ENCODE results near the gene ARHGAP4.

ARHGAP4 gene

GRCh38 chrX:153908219-153908860 lies 17.7 kb downstream of the ARHGAP4 start:
- TF ChIP-seq POLR2AphosphoS5 (IDR thresholded peaks at IDR 0.05; ENCODE audit: low read depth, low read length) (no peak), TAF1 (IDR thresholded peaks at IDR 0.05; ENCODE audit: borderline replicate concordance, low read depth, low read length) (no peak), POLR2A (IDR thresholded peaks at IDR 0.05; ENCODE audit: low read depth, low read length) (no peak)
- FAIRE-seq, result no peak

GRCh38 chrX:153907456-153907855 lies 18.6 kb downstream of the ARHGAP4 start:
- no peak for FAIRE-seq
- no peak for TF ChIP-seq POLR2A (IDR thresholded peaks at IDR 0.05; ENCODE audit: low read depth, low read length)
- TF ChIP-seq POLR2AphosphoS5 (IDR thresholded peaks at IDR 0.05; ENCODE audit: low read depth, low read length), result no peak
- TF ChIP-seq TAF1 (IDR thresholded peaks at IDR 0.05; ENCODE audit: borderline replicate concordance, low read depth, low read length), result no peak
- DNase-seq (ENCODE audit: insufficient read length), result no peak

More at GRCh38 chrX:153908219-153908860, 17.7 kb downstream of the ARHGAP4 start:
- DNase-seq (ENCODE audit: insufficient read length), result no peak

GRCh38 chrX:153906126-153906917 lies 19.7 kb downstream of the ARHGAP4 start:
- FAIRE-seq, result no peak
- TF ChIP-seq TAF1 (IDR thresholded peaks at IDR 0.05; ENCODE audit: borderline replicate concordance, low read depth, low read length) (no peak), POLR2A (IDR thresholded peaks at IDR 0.05; ENCODE audit: low read depth, low read length) (no peak), POLR2AphosphoS5 (IDR thresholded peaks at IDR 0.05; ENCODE audit: low read depth, low read length) (no peak)
- no peak for DNase-seq (ENCODE audit: insufficient read length)

- TF ChIP-seq POLR2A (IDR thresholded peaks at IDR 0.05; ENCODE audit: low read depth, low read length) (no peak), TAF1 (IDR thresholded peaks at IDR 0.05; ENCODE audit: borderline replicate concordance, low read depth, low read length) (no peak), POLR2AphosphoS5 (IDR thresholded peaks at IDR 0.05; ENCODE audit: low read depth, low read length) (no peak)
- DNase-seq (ENCODE audit: insufficient read length) (no peak), FAIRE-seq (no peak)
These were observed 20.5 kb downstream of the ARHGAP4 start for GRCh38 chrX:153905481-153906095.

GRCh38 chrX:153903991-153904957 lies 21.8 kb downstream of the ARHGAP4 start, which contains the start of gene AVPR2:
Gene AVPR2, plus strand, starts transcription at chrX:153904673. Its CDS starts 473 bp downstream, at chrX:153905146.
- DNase-seq (ENCODE audit: insufficient read length) (no peak), FAIRE-seq (no peak)
- TF ChIP-seq POLR2AphosphoS5 (IDR thresholded peaks at IDR 0.05; ENCODE audit: low read depth, low read length) (no peak), POLR2A (IDR thresholded peaks at IDR 0.05; ENCODE audit: low read depth, low read length) (no peak; the same call in 1 of the 2 replicates)

- TF ChIP-seq POLR2A (IDR thresholded peaks at IDR 0.05; ENCODE audit: low read depth, low read length), result no peak
- peak; percentile 24; the same call in 1 of the 2 replicates for TF ChIP-seq POLR2AphosphoS5 (IDR thresholded peaks at IDR 0.05; ENCODE audit: low read depth, low read length)
- no peak for TF ChIP-seq TAF1 (IDR thresholded peaks at IDR 0.05; ENCODE audit: borderline replicate concordance, low read depth, low read length)
- FAIRE-seq (peak; percentile 57), DNase-seq (ENCODE audit: insufficient read length) (no peak)
These were observed 22.7 kb downstream of the ARHGAP4 start for GRCh38 chrX:153903238-153903980.

GRCh38 chrX:153902385-153902784 lies 23.7 kb downstream of the ARHGAP4 start:
- FAIRE-seq, result no peak
- no peak for DNase-seq (ENCODE audit: insufficient read length)

GRCh38 chrX:153901753-153902140 lies 24.3 kb downstream of the ARHGAP4 start:
- TF ChIP-seq POLR2AphosphoS5 (IDR thresholded peaks at IDR 0.05; ENCODE audit: low read depth, low read length) (no peak), POLR2A (IDR thresholded peaks at IDR 0.05; ENCODE audit: low read depth, low read length) (no peak), TAF1 (IDR thresholded peaks at IDR 0.05; ENCODE audit: borderline replicate concordance, low read depth, low read length) (no peak)
- DNase-seq (ENCODE audit: insufficient read length) (no peak), FAIRE-seq (no peak)

More at GRCh38 chrX:153902385-153902784, 23.7 kb downstream of the ARHGAP4 start:
- TF ChIP-seq POLR2AphosphoS5 (IDR thresholded peaks at IDR 0.05; ENCODE audit: low read depth, low read length), result no peak
- TF ChIP-seq POLR2A (IDR thresholded peaks at IDR 0.05; ENCODE audit: low read depth, low read length), result no peak
- no peak for TF ChIP-seq TAF1 (IDR thresholded peaks at IDR 0.05; ENCODE audit: borderline replicate concordance, low read depth, low read length)

- FAIRE-seq (peak; percentile 79), DNase-seq (ENCODE audit: insufficient read length) (peak; percentile 77)
- TF ChIP-seq TAF1 (IDR thresholded peaks at IDR 0.05; ENCODE audit: borderline replicate concordance, low read depth, low read length) (no peak), POLR2AphosphoS5 (IDR thresholded peaks at IDR 0.05; ENCODE audit: low read depth, low read length) (0 out of 2 replicates have a peak, but pooled peaks have one; percentile 12), POLR2A (IDR thresholded peaks at IDR 0.05; ENCODE audit: low read depth, low read length) (no peak)
These were observed 25.0 kb downstream of the ARHGAP4 start for GRCh38 chrX:153900831-153901752.
